ENCODE data around the gene STK32B. TPM values are rescaled to one million over a fixed set of nuclear protein-coding genes. Genes with fewer than 3 reads are reported as not detected.

The STK32B gene
- total RNA-seq, 2 experiments from 2014 or later, result not detected

GRCh38 chr4:5018096-5018495 lies 33.2 kb upstream of the STK32B start:
- H3K4me1 Mint-ChIP-seq (ENCODE audit: low read depth), result peaks cover 7% of the 10 kb centered on the region
- intact Hi-C loops (cut with micrococcal nuclease), result no loop called here
- no peak overlapping the region for H3K4me3 Mint-ChIP-seq
- no peak for ATAC-seq
- no peaks in the 10 kb centered on the region for H3K9me3 Mint-ChIP-seq
- no peak overlapping the region for H3K27ac Mint-ChIP-seq
- TF ChIP-seq CTCF (IDR thresholded peaks at IDR 0.05), result no peak
- no peak for DNase-seq
- H3K36me3 Mint-ChIP-seq (ENCODE audit: low read depth), result no peaks in the 10 kb centered on the region
- ChIA-PET POLR2A (no interaction called here), CTCF (interaction anchor here (1.0 kb wide), 1 partner anchor 14 kb away, joined by 3 read pairs; no protein-coding TSS in a partner anchor)
- H3K27me3 Mint-ChIP-seq, result peaks cover 11% of the 10 kb centered on the region

GRCh38 chr4:5018603-5019002 lies 32.7 kb upstream of the STK32B start:
- ChIA-PET CTCF (interaction anchor here (1.0 kb wide), 1 partner anchor 14 kb away, joined by 3 read pairs; no protein-coding TSS in a partner anchor), POLR2A (no interaction called here)
- DNase-seq, result no peak
- H3K4me3 Mint-ChIP-seq, result no peak overlapping the region
- H3K4me1 Mint-ChIP-seq (ENCODE audit: low read depth), result peaks cover 7% of the 10 kb centered on the region
- TF ChIP-seq CTCF (IDR thresholded peaks at IDR 0.05), result no peak
- no peaks in the 10 kb centered on the region for H3K9me3 Mint-ChIP-seq
- H3K36me3 Mint-ChIP-seq (ENCODE audit: low read depth), result no peaks in the 10 kb centered on the region
- peaks cover 7% of the 10 kb centered on the region for H3K27me3 Mint-ChIP-seq
- intact Hi-C loops (cut with micrococcal nuclease), result no loop called here
- no peak overlapping the region for H3K27ac Mint-ChIP-seq
- ATAC-seq, result no peak

- CTCF ChIA-PET, result no interaction called here
- H3K9me3 Mint-ChIP-seq, result no peaks in the 10 kb centered on the region
- peak; percentile 49 for ATAC-seq
- no peak for TF ChIP-seq CTCF (IDR thresholded peaks at IDR 0.05)
- H3K4me1 Mint-ChIP-seq (ENCODE audit: low read depth), result peaks cover 7% of the 10 kb centered on the region
- POLR2A ChIA-PET, result no interaction called here
- no peaks in the 10 kb centered on the region for H3K36me3 Mint-ChIP-seq (ENCODE audit: low read depth)
- H3K4me3 Mint-ChIP-seq, result no peak within 1 kb of the TSS
- no peak within 1 kb of the TSS for H3K27ac Mint-ChIP-seq
- intact Hi-C loops (cut with micrococcal nuclease), result no loop called here
- peaks cover 5% of the 10 kb centered on the region for H3K27me3 Mint-ChIP-seq
- DNase-seq, result peak; percentile 25
Observed at GRCh38 chr4:5019274-5019673, 32.0 kb upstream of the STK32B start, which contains the start of gene CYTL1. Gene CYTL1 (minus strand): TSS chr4:5019458. CDS start chr4:5019445, 13 bp downstream.

- H3K4me3 Mint-ChIP-seq, result no peak overlapping the region
- peaks cover 7% of the 10 kb centered on the region for H3K4me1 Mint-ChIP-seq (ENCODE audit: low read depth)
- TF ChIP-seq CTCF (IDR thresholded peaks at IDR 0.05), result no peak
- intact Hi-C loops (cut with micrococcal nuclease), result no loop called here
- ChIA-PET CTCF (no interaction called here), POLR2A (no interaction called here)
- no peaks in the 10 kb centered on the region for H3K36me3 Mint-ChIP-seq (ENCODE audit: low read depth)
- ATAC-seq (no peak), DNase-seq (no peak)
- H3K27me3 Mint-ChIP-seq, result peaks cover 5% of the 10 kb centered on the region
- H3K27ac Mint-ChIP-seq, result no peak overlapping the region
- H3K9me3 Mint-ChIP-seq, result no peaks in the 10 kb centered on the region
Observed at GRCh38 chr4:5019796-5020195, 31.5 kb upstream of the STK32B start.

- H3K9me3 Mint-ChIP-seq, result no peaks in the 10 kb centered on the region
- peaks cover 7% of the 10 kb centered on the region for H3K4me1 Mint-ChIP-seq (ENCODE audit: low read depth)
- no peak overlapping the region for H3K27ac Mint-ChIP-seq
- ChIA-PET POLR2A (no interaction called here), CTCF (no interaction called here)
- DNase-seq (no peak), ATAC-seq (no peak)
- no peak for TF ChIP-seq CTCF (IDR thresholded peaks at IDR 0.05)
- no peak overlapping the region for H3K4me3 Mint-ChIP-seq
- intact Hi-C loops (cut with micrococcal nuclease), result no loop called here
- H3K27me3 Mint-ChIP-seq, result peaks cover 6% of the 10 kb centered on the region
- H3K36me3 Mint-ChIP-seq (ENCODE audit: low read depth), result no peaks in the 10 kb centered on the region
Observed at GRCh38 chr4:5020341-5020740, 30.9 kb upstream of the STK32B start.

Data from activated CD8-positive, alpha-beta T cell treated with anti-CD3 and anti-CD28 coated beads for 36 hours (primary cell).